ENCODE measurements around the gene AIRE. TPM values are rescaled to one million over a fixed set of nuclear protein-coding genes. Genes with fewer than 3 reads are reported as not detected.
A peak's percentile ranks its signal among the peaks of the same experiment; 100 is the strongest.

Gene AIRE
- total and polyA plus RNA-seq, 2 of the 13 experiments (the other 11 are each of a cell fraction or from before 2014, with no cell fraction given), result not detected

DNA sequence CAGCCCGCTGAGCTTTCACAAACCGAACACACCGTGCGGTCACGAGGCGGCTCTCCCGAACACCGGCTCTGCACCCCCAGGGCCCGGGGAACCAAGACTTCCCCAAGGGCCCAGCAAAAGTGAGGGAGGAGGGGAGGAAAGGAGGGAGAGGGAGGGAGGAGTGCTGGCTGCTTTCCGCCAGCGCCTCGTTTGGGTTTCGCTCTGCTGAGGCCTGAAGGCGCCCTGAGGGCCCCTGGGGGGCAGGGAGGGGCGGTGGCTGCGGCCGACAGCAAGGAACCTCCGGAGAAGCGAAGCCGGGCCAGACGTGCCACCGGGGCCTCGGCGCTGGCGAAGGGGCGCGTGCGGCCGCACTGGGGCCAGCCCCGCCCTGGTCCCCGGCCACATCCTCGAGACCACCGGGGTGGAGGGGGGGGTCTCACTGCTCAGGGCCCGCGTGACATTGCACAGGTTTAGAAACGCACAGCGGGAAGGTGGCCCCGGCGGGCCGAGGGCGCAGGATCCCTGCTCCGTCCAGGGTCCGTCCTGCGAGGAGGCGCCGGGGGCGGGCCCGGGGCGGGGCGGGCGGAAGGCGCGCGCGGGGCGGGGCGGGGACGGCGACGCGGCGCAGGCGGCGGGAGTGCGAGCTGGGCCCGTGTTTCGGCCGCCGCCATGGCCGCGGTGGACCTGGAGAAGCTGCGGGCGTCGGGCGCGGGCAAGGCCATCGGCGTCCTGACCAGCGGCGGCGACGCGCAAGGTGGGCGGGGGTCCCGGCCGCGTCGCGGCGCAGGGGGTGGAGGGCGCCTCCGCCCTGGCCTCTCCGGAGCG, 14.0 kb downstream of the AIRE start, which contains the start of gene PFKL (continued):
- TF ChIP-seq, protein P1, sequence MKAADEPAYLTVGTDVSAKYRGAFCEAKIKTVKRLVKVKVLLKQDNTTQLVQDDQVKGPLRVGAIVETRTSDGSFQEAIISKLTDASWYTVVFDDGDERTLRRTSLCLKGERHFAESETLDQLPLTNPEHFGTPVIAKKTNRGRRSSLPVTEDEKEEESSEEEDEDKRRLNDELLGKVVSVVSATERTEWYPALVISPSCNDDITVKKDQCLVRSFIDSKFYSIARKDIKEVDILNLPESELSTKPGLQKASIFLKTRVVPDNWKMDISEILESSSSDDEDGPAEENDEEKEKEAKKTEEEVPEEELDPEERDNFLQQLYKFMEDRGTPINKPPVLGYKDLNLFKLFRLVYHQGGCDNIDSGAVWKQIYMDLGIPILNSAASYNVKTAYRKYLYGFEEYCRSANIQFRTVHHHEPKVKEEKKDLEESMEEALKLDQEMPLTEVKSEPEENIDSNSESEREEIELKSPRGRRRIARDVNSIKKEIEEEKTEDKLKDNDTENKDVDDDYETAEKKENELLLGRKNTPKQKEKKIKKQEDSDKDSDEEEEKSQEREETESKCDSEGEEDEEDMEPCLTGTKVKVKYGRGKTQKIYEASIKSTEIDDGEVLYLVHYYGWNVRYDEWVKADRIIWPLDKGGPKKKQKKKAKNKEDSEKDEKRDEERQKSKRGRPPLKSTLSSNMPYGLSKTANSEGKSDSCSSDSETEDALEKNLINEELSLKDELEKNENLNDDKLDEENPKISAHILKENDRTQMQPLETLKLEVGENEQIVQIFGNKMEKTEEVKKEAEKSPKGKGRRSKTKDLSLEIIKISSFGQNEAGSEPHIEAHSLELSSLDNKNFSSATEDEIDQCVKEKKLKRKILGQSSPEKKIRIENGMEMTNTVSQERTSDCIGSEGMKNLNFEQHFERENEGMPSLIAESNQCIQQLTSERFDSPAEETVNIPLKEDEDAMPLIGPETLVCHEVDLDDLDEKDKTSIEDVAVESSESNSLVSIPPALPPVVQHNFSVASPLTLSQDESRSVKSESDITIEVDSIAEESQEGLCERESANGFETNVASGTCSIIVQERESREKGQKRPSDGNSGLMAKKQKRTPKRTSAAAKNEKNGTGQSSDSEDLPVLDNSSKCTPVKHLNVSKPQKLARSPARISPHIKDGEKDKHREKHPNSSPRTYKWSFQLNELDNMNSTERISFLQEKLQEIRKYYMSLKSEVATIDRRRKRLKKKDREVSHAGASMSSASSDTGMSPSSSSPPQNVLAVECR (CRISPR knock-in tag; IDR thresholded peaks at IDR 0.05; ENCODE audit: borderline replicate concordance), result peak; percentile 60; the same call in 1 of the 2 replicates
- peak; percentile 55; the same call in 1 of the 2 replicates for TF ChIP-seq ZFP90 (CRISPR knock-in tag; IDR thresholded peaks at IDR 0.05; ENCODE audit: borderline replicate concordance)
- no peak for TF ChIP-seq KLF15 (CRISPR knock-in tag; IDR thresholded peaks at IDR 0.05; ENCODE audit: borderline replicate concordance)
- TF ChIP-seq ZNF234 (CRISPR knock-in tag; conservative IDR thresholded peaks at IDR 0.05), result 0 out of 2 replicates have a peak, but pooled peaks have one; percentile 57
- TF ChIP-seq, protein P2, sequence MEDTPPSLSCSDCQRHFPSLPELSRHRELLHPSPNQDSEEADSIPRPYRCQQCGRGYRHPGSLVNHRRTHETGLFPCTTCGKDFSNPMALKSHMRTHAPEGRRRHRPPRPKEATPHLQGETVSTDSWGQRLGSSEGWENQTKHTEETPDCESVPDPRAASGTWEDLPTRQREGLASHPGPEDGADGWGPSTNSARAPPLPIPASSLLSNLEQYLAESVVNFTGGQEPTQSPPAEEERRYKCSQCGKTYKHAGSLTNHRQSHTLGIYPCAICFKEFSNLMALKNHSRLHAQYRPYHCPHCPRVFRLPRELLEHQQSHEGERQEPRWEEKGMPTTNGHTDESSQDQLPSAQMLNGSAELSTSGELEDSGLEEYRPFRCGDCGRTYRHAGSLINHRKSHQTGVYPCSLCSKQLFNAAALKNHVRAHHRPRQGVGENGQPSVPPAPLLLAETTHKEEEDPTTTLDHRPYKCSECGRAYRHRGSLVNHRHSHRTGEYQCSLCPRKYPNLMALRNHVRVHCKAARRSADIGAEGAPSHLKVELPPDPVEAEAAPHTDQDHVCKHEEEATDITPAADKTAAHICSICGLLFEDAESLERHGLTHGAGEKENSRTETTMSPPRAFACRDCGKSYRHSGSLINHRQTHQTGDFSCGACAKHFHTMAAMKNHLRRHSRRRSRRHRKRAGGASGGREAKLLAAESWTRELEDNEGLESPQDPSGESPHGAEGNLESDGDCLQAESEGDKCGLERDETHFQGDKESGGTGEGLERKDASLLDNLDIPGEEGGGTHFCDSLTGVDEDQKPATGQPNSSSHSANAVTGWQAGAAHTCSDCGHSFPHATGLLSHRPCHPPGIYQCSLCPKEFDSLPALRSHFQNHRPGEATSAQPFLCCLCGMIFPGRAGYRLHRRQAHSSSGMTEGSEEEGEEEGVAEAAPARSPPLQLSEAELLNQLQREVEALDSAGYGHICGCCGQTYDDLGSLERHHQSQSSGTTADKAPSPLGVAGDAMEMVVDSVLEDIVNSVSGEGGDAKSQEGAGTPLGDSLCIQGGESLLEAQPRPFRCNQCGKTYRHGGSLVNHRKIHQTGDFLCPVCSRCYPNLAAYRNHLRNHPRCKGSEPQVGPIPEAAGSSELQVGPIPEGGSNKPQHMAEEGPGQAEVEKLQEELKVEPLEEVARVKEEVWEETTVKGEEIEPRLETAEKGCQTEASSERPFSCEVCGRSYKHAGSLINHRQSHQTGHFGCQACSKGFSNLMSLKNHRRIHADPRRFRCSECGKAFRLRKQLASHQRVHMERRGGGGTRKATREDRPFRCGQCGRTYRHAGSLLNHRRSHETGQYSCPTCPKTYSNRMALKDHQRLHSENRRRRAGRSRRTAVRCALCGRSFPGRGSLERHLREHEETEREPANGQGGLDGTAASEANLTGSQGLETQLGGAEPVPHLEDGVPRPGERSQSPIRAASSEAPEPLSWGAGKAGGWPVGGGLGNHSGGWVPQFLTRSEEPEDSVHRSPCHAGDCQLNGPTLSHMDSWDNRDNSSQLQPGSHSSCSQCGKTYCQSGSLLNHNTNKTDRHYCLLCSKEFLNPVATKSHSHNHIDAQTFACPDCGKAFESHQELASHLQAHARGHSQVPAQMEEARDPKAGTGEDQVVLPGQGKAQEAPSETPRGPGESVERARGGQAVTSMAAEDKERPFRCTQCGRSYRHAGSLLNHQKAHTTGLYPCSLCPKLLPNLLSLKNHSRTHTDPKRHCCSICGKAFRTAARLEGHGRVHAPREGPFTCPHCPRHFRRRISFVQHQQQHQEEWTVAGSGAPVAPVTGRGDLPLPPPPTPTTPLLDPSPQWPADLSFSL (CRISPR knock-in tag; IDR thresholded peaks at IDR 0.05), result 0 out of 2 replicates have a peak, but pooled peaks have one; percentile 19
- TF ChIP-seq HOXA3 (CRISPR knock-in tag; IDR thresholded peaks at IDR 0.05), result peak; percentile 65
- no peak for TF ChIP-seq RFX3 (CRISPR knock-in tag; IDR thresholded peaks at IDR 0.05)
- TF ChIP-seq MXD4 (CRISPR knock-in tag; IDR thresholded peaks at IDR 0.05), result peak; percentile 75; the same call in 1 of the 2 replicates
- no peak for TF ChIP-seq SMARCE1 (IDR thresholded peaks at IDR 0.05; ENCODE audit: borderline replicate concordance)
- TF ChIP-seq ZNF674 (CRISPR knock-in tag; IDR thresholded peaks at IDR 0.05; ENCODE audit: low read depth), result 0 out of 2 replicates have a peak, but pooled peaks have one; percentile 51
- 0 out of 2 replicates have a peak, but pooled peaks have one; percentile 52 for TF ChIP-seq HES4 (CRISPR knock-in tag; IDR thresholded peaks at IDR 0.05; ENCODE audit: borderline replicate concordance)
- peak; percentile 69 for TF ChIP-seq SPEN (CRISPR knock-in tag; IDR thresholded peaks at IDR 0.05; ENCODE audit: low read depth)
- no peak for TF ChIP-seq CENPX (CRISPR knock-in tag; IDR thresholded peaks at IDR 0.05)
- TF ChIP-seq ZNF160 (CRISPR knock-in tag; IDR thresholded peaks at IDR 0.05), result peak; percentile 81
- peak; percentile 54; the same call in 1 of the 2 replicates for TF ChIP-seq ZNF543 (CRISPR knock-in tag; IDR thresholded peaks at IDR 0.05)
- no peak; the same call in 1 of the 2 replicates for TF ChIP-seq ZSCAN21 (CRISPR knock-in tag; IDR thresholded peaks at IDR 0.05; ENCODE audit: borderline replicate concordance)

All from HepG2 (cell line).